Activated CD8-positive, alpha-beta T cell treated with anti-CD3 and anti-CD28 coated beads for 36 hours (primary cell): Measurements from ENCODE around the gene BRINP1. TPM values are rescaled to one million over a fixed set of nuclear protein-coding genes. Genes with fewer than 3 reads are reported as not detected.

Experiments used
- ATAC-seq: fragments of 200-7000 bp; cut with Tn5 transposase; one replicate; pipeline ENCODE4 v1.10.0; 2021; ENCODE audit warnings: mild to moderate bottlenecking, moderate library complexity
- CTCF ChIA-PET: fragments of 350-600 bp; sonication (Branson Sonifier 250); formaldehyde crosslinking; loops from one replicate; lab custom pipeline; 2021; ENCODE audit warnings: antibody characterized with exemption; lab: Charles Lee
- POLR2A ChIA-PET: fragments of 350-600 bp; sonication (Branson Sonifier 250); formaldehyde crosslinking; loops from one replicate; lab custom pipeline; 2021; ENCODE audit warnings: antibody characterized with exemption; lab: Charles Lee
- DNase-seq: peaks from one replicate; pipeline ENCODE4 v3.0.0-alpha.2; 2020
- H3K27ac Mint-ChIP-seq: one replicate; pipeline ENCODE4 v1.8.0; 2021; ENCODE audit warnings: mild to moderate bottlenecking, mixed read lengths
- H3K27me3 Mint-ChIP-seq: one replicate; pipeline ENCODE4 v1.8.0; 2021; ENCODE audit warnings: mixed read lengths
- H3K36me3 Mint-ChIP-seq: one replicate; pipeline ENCODE4 v1.8.0; 2021; ENCODE audit warnings: low read depth, mixed read lengths
- H3K4me1 Mint-ChIP-seq: one replicate; pipeline ENCODE4 v1.8.0; 2021; ENCODE audit warnings: low read depth, mixed read lengths
- H3K4me3 Mint-ChIP-seq: one replicate; pipeline ENCODE4 v1.8.0; 2021; ENCODE audit warnings: mild to moderate bottlenecking, moderate library complexity, mixed read lengths
- H3K9me3 Mint-ChIP-seq: one replicate; pipeline ENCODE4 v1.8.0; 2021; ENCODE audit warnings: mixed read lengths
- CTCF ChIP-seq: fragments of 200-600 bp; IDR thresholded peaks from one replicate; pipeline ENCODE4 v1.8.0; 2022; ENCODE audit warnings: antibody characterized with exemption, mild to moderate bottlenecking
- intact Hi-C: fragments of 100-400 bp; cut with micrococcal nuclease; formaldehyde crosslinking; loops from one replicate; pipeline ENCODE4 v1.10.0; 2022
- total RNA-seq, 2 experiments: library from RNA; stranded (reverse); gene quantifications; one replicate each; pipeline ENCODE4 v1.2.3, GENCODE V29; 2021

Gene BRINP1
- total RNA-seq, 2 experiments from 2014 or later: not detected

GRCh38 chr9:119400606-119401005 is 31.4 kb upstream of the BRINP1 start:
- H3K4me1 Mint-ChIP-seq: no peaks in the 10 kb centered on the region
- ChIA-PET POLR2A (no interaction called here), CTCF (no interaction called here)
- no peak for TF ChIP-seq CTCF
- peaks cover 4% of the 10 kb centered on the region for H3K9me3 Mint-ChIP-seq
- no peaks in the 10 kb centered on the region for H3K27me3 Mint-ChIP-seq
- H3K36me3 Mint-ChIP-seq: no peaks in the 10 kb centered on the region
- H3K4me3 Mint-ChIP-seq: no peak overlapping the region
- intact Hi-C loops: no loop called here
- H3K27ac Mint-ChIP-seq: no peak overlapping the region
- ATAC-seq (no peak), DNase-seq (no peak)

- H3K4me3 Mint-ChIP-seq: no peak overlapping the region
- ChIA-PET POLR2A (no interaction called here), CTCF (no interaction called here)
- H3K36me3 Mint-ChIP-seq: no peaks in the 10 kb centered on the region
- TF ChIP-seq CTCF: no peak
- intact Hi-C loops: no loop called here
- H3K27ac Mint-ChIP-seq: no peak overlapping the region
- no peaks in the 10 kb centered on the region for H3K4me1 Mint-ChIP-seq
- ATAC-seq (no peak), DNase-seq (no peak)
- no peaks in the 10 kb centered on the region for H3K9me3 Mint-ChIP-seq
- H3K27me3 Mint-ChIP-seq: no peaks in the 10 kb centered on the region
These were observed 29.1 kb upstream of the BRINP1 start for GRCh38 chr9:119398350-119398749.

- Mint-ChIP-seq H3K27me3 (no peaks in the 10 kb centered on the region), H3K4me1 (no peaks in the 10 kb centered on the region), H3K9me3 (peaks cover 1% of the 10 kb centered on the region), H3K27ac (no peak overlapping the region), H3K4me3 (no peak overlapping the region), H3K36me3 (no peaks in the 10 kb centered on the region)
- DNase-seq (no peak), ATAC-seq (no peak)
- POLR2A ChIA-PET: no interaction called here
- CTCF ChIA-PET: no interaction called here
- no peak for TF ChIP-seq CTCF
- intact Hi-C loops: no loop called here
These were observed 22.6 kb upstream of the BRINP1 start for GRCh38 chr9:119391878-119392277.

GRCh38 chr9:119375892-119376291 is 6.7 kb upstream of the BRINP1 start:
- ChIA-PET POLR2A (no interaction called here), CTCF (no interaction called here)
- Mint-ChIP-seq H3K27me3 (peaks cover 5% of the 10 kb centered on the region), H3K9me3 (peaks cover 5% of the 10 kb centered on the region), H3K4me1 (no peaks in the 10 kb centered on the region), H3K4me3 (no peak overlapping the region), H3K36me3 (no peaks in the 10 kb centered on the region), H3K27ac (no peak overlapping the region)
- ATAC-seq: no peak
- TF ChIP-seq CTCF: peak; percentile 32
- intact Hi-C loops: no loop called here
- DNase-seq: peak; percentile 14

GRCh38 chr9:119372951-119373350 is 3.7 kb upstream of the BRINP1 start:
- no peak overlapping the region for H3K27ac Mint-ChIP-seq
- DNase-seq: no peak
- no peak overlapping the region for H3K4me3 Mint-ChIP-seq
- ChIA-PET CTCF (no interaction called here), POLR2A (no interaction called here)
- peaks cover 5% of the 10 kb centered on the region for H3K9me3 Mint-ChIP-seq
- no peak for TF ChIP-seq CTCF
- ATAC-seq: no peak
- peaks cover 4% of the 10 kb centered on the region for H3K4me1 Mint-ChIP-seq
- intact Hi-C loops: no loop called here
- H3K27me3 Mint-ChIP-seq: peaks cover 24% of the 10 kb centered on the region
- H3K36me3 Mint-ChIP-seq: no peaks in the 10 kb centered on the region
